HG02571 (cell line): ENCODE data around the gene SPPL3.
A peak's percentile ranks its signal among the peaks of the same experiment; 100 is the strongest.

ENCODE experiments used
- ATAC-seq: cut with Tn5 transposase; IDR thresholded peaks from one replicate; pipeline ENCODE4 v1.9.1; 2021; ENCODE audit warnings: mild to moderate bottlenecking, moderate library complexity; ENCODE audit not compliant: unreplicated experiment

SPPL3 gene

GRCh38 chr12:120879102-120879501, 25.1 kb downstream of the SPPL3 start:
- no peak for ATAC-seq

- no peak for ATAC-seq
Observed at GRCh38 chr12:120874547-120875245, 29.5 kb downstream of the SPPL3 start.

DNA sequence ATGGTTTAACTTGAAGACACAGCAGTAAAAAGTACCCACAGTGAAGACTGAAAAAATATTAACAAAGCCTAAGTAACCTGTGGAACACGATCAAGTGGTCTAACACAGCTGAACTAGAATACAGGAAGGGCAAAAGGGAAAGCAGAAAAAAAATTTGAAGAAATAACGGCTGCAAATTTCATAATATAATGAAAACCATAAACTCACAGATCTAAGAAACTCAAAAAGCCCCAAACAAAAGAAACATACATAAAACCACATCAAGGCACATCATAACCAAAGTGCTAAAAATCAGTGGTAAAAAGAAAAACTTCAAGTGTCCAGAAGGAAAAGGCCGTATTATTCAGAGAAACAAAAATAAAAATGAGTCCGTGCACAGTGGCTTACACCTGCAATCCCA, 30.9 kb downstream of the SPPL3 start:
- no peak for ATAC-seq

GRCh38 chr12:120872487-120872886, 31.7 kb downstream of the SPPL3 start:
- ATAC-seq = no peak

- ATAC-seq = no peak
Observed at GRCh38 chr12:120870415-120870814, 33.7 kb downstream of the SPPL3 start.

DNA sequence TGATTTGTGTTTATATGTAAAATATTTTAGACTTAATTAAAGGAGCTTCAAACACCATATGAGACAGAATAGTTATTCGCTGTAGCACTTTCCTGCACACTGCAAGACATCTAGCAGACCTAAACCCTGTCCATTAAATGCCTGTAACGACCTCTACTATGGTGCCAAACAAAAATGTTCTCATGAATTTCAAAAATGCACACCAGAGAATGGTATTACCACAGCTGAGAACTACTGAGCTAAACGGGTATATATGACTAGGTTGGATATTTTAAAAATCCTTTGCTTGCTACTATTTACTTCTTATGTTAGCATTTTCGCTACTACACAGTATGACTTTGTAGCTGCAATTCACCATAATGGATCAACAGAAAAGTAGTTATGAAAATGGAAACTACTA, 34.8 kb downstream of the SPPL3 start:
- no peak for ATAC-seq

DNA sequence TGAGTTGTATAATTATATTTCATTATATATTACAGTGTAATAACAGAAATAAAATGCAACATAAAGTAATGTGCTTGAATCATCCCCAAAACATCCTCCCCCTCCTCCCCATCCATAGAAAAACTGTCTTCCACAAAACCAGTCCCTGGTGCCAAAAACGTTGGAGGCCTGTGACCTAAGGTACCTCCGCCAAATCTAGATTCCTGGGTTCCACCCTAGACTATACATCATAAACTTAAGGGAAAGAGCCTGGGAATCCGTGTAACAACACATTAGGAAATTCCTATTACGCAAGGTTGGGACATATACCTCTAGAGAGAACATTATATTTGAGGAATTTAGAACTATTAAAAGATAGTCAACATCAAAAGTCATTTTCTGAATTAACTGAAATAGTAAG, 38.0 kb downstream of the SPPL3 start:
- no peak for ATAC-seq

DNA sequence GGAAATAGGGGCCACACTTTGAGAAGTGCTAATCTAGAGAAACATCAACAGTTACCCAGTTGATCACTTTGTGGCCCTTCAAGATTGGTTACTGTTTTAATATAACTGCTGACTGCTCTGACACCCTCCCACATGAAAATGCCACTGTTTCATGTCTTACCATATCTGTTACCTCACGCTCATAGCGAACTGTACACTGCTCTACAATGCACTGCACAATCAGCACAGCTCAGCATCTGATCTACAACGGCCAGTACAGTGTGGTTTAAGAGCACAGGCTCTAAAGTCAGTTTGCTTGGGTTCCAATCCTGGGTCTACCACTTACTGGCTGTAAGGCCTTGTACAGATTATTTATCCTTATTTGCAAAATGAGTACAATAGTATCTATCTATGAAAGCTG, 39.1 kb downstream of the SPPL3 start:
- no peak for ATAC-seq

DNA sequence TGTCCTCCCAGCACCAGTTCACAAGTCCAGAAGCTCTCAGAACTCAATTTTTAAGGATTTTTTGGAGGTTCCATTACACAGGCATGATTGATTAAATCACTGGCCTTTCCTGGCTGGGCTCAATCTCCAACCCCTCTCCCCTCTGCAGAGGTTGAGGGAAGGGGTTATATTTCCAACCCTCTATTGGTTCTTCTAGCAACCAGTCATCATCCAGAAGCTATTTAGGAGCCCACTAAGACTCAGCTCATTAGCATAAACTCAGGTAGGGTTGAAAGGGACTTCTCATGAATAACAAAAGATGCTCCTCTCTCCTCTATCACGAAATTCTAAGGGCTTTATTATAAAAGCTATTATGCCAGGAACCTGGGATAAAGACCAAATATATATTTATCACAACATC, 41.5 kb downstream of the SPPL3 start:
- no peak for ATAC-seq

DNA sequence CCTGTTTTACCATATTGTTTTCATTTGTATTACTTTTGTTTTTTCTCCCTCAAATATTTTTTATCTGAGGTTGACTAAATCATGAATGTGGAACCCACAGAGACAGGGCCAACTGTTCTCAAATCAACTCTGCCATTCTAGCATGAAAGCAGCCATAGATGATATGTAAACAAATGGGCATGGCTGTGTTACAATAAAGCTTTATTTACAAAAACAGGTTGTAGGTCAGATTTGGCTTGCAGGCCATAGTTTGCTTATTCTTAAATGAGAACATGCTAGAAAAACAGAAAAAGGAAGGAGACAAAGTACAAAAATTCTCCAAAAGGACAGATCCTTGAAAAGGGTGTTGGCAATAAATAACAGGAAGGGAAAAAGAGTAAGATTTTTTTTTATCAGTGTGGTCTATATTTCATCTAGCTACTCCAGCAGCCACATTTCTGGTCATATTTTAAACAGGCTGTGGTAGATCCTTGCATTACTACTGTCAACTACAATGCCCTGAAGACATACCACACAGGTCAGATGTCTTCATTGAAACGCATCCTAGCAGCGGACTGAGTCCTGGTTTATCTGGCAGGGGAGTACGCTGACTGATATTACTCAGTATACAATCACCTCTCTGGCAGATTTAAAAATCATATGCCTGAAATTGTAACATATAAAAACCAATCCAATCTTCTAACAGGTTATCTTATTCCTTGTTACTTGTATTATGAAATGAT, 42.9 kb downstream of the SPPL3 start:
- no peak for ATAC-seq

- ATAC-seq = no peak
Observed at GRCh38 chr12:120858306-120859088, 45.7 kb downstream of the SPPL3 start.

GRCh38 chr12:120856980-120857379, 47.2 kb downstream of the SPPL3 start:
- ATAC-seq = no peak

DNA sequence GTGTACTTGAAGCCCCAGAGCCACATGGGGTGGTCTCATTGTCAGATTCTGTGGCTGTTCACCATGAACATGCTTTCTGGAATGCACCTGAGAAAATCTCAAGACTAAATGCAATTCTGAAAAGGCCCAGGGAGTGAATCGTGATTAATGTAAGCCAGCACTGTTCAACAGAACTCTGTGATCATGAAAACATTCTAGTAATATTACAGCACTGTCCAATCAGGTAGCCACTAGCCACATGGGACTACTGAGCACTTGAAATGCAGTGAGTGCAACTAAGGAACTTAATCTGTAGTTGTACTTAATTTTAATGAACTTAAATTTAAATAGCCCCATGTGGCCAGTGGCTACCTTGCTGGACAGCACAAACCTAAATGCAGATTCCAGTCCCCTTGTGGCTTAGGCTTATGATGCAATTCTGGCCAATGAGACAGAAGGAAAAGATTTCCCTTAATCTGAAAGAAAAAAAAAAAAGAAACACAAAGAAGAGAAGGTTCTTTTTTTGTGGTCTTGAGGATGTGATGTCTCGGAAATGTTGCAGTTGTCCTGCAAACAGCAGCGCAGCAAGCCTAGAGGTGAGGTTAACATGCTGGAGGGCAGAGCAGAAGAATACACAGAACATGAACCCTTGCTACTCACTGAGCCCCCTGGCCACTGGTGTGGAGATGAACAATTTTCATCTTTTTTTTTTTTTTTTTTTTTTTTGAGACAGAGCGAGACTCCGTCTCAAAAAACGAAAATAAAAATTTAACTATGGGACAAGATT, 48.2 kb downstream of the SPPL3 start:
- ATAC-seq = no peak

DNA sequence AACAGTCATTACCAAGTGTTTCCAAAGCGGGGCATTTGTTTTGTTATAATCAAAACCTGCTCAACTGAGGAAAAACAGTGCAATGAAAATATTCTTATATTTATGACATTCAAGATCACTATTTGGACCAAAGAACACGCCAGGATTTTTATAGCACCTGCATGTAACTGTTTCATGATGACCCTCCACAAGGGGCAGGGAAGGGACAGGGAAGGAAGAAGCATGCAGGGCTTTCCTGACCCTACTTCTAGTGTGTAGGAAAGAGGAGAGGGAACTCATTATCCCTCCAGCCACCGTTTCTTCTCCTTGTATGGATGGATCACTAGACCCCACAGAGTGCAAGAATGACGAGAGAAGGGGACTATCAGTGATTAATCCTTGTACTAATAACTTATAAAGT, 49.4 kb downstream of the SPPL3 start:
- ATAC-seq = no peak

GRCh38 chr12:120853188-120853587, 51.0 kb downstream of the SPPL3 start:
- ATAC-seq = no peak

DNA sequence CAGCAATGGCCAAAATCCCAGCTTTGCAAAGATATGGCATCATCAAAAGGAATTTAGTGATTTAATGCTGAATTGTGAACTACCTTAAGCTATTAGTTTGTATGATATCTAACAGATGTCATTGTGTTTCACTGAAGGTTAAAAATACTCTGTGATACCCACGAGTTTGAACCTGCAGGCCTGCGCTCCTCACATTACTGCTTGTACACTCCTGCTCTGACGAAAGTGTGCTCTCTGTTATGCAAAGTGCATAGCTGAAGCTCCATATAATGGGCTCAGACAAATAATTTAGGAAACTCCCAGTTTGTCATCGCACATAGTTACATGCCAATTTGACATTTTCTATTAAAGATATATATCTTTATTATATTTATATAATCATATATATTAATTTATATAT, 52.2 kb downstream of the SPPL3 start:
- ATAC-seq = no peak

- ATAC-seq = no peak
Observed at GRCh38 chr12:120851444-120851843, 52.7 kb downstream of the SPPL3 start.

DNA sequence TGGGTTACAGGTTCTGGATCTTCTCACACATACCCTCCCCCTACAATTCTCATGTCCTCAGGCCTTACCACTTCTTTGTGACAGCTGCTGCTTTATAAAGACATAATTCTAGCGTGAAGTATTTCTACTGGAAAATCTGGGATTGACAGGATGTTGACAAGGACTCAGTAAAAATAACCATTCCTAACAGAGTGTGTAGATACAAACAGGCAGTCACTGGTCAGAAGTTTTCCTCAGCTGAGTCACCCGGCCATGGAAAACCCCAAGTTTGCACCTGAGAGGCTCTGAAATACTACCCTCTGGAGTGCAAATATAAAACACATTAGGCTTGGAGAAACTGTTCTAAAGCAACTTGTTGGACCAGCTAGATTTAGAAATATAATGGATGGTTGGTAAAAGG, 54.4 kb downstream of the SPPL3 start:
- ATAC-seq = no peak

- peak; percentile 44 for ATAC-seq
Observed at GRCh38 chr12:120847814-120848213, 56.3 kb downstream of the SPPL3 start.

- ATAC-seq = no peak
Observed at GRCh38 chr12:120847392-120847791, 56.8 kb downstream of the SPPL3 start.

DNA sequence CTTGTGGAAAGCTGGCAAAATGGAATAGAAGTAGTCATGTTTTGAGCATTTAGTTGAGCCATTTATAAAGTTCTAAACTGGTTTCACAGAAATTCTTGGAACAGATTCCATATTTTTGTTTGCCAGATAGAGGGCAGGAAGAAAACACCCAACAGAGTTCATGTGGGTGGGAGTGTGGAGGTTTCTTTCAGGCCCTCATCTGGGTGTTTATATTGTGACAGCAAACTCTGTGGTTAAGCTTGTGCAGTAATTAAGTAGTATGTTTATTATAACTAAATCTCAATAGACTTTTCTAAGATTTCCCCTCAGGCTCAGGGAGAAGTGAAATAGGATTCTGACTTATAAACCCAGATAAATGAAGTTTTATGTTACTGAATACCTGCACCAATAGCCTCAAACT, 57.4 kb downstream of the SPPL3 start:
- no peak for ATAC-seq
